ENCODE measurements around the gene MPDZ. TPM values are rescaled to one million over a fixed set of nuclear protein-coding genes. Genes with fewer than 3 reads are reported as not detected.

Gene MPDZ
- total RNA-seq, 1 experiment from 2014 or later: 15.3 TPM

DNA sequence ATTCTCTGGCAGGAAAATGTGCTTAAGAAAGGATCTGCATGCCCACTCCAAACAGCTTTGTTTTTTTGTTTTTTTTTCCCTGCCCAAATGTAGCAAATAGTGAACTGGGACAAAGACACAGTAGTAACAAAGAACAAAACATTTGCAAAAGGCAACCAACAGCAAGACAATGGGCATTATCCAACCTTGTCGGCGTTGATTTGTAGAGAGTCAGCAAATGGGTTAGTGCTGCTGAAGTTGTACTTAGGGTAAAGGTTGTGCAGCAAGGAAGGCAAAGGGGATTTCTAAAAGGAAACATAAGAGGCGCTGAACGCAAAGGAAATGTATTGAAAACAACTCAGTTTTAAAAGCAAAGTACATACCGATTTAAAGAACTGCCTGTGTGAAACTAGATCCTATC lies 136.2 kb downstream of the MPDZ start:
- POLR2A ChIA-PET (ENCODE audit: unreplicated experiment): no interaction called here
- BruUV-seq (replicated peaks): no TSS peak
- CTCF ChIA-PET: no interaction called here

GRCh38 chr9:13142776-13143175 lies 136.7 kb downstream of the MPDZ start:
- 0 out of 2 replicates have a peak, but pooled peaks cover 8% of the 10 kb centered on the region for H3F3A ChIP-seq (ENCODE audit: insufficient read depth, low read depth)
- H3K9me2 ChIP-seq (ENCODE audit: insufficient read depth): no peaks in the 10 kb centered on the region
- no peak overlapping the region for H3K27ac ChIP-seq
- no peak for TF ChIP-seq EZH2 (IDR thresholded peaks at IDR 0.05; ENCODE audit: low read depth)
- no peak for TF ChIP-seq CTCF (conservative IDR thresholded peaks at IDR 0.05)
- POLR2A ChIA-PET (ENCODE audit: unreplicated experiment): no interaction called here
- no TSS peak for BruUV-seq (replicated peaks)
- H3K79me2 ChIP-seq (ENCODE audit: low read depth): no peaks in the 10 kb centered on the region
- CTCF ChIA-PET: no interaction called here
- intact Hi-C loops (cut with micrococcal nuclease; ENCODE audit: unreplicated experiment): no loop called here
- no peaks in the 10 kb centered on the region for H3K36me3 ChIP-seq (ENCODE audit: low read depth)
- H3K27me3 ChIP-seq (ENCODE audit: insufficient read depth, low read depth): no peaks in the 10 kb centered on the region
- DNase-seq: no peak
- H3K4me1 ChIP-seq (replicated peaks; ENCODE audit: insufficient read depth): peaks cover 10% of the 10 kb centered on the region
- H3K4me3 ChIP-seq: no peak overlapping the region
- H3K4me2 ChIP-seq: no peak overlapping the region
- H2AFZ ChIP-seq: no peak overlapping the region
- H4K20me1 ChIP-seq (ENCODE audit: insufficient read depth): no peaks in the 10 kb centered on the region
- no peaks in the 10 kb centered on the region for H3K9me3 ChIP-seq (ENCODE audit: insufficient read depth, low read depth)

More for the DNA sequence above, 136.2 kb downstream of the MPDZ start:
- Histone ChIP-seq H3K27ac (no peak overlapping the region), H2AFZ (no peak overlapping the region), H3K4me3 (no peak overlapping the region), H3K4me1 (replicated peaks; ENCODE audit: insufficient read depth) (peaks cover 10% of the 10 kb centered on the region), H3F3A (ENCODE audit: insufficient read depth, low read depth) (0 out of 2 replicates have a peak, but pooled peaks cover 8% of the 10 kb centered on the region), H3K9me2 (ENCODE audit: insufficient read depth) (no peaks in the 10 kb centered on the region), H3K4me2 (no peak overlapping the region), H4K20me1 (ENCODE audit: insufficient read depth) (no peaks in the 10 kb centered on the region), H3K36me3 (ENCODE audit: low read depth) (no peaks in the 10 kb centered on the region), H3K79me2 (ENCODE audit: low read depth) (no peaks in the 10 kb centered on the region), H3K9me3 (ENCODE audit: insufficient read depth, low read depth) (no peaks in the 10 kb centered on the region), H3K27me3 (ENCODE audit: insufficient read depth, low read depth) (no peaks in the 10 kb centered on the region)
- TF ChIP-seq EZH2 (IDR thresholded peaks at IDR 0.05; ENCODE audit: low read depth) (no peak), CTCF (conservative IDR thresholded peaks at IDR 0.05) (no peak)
- DNase-seq: no peak
- intact Hi-C loops (cut with micrococcal nuclease; ENCODE audit: unreplicated experiment): no loop called here

DNA sequence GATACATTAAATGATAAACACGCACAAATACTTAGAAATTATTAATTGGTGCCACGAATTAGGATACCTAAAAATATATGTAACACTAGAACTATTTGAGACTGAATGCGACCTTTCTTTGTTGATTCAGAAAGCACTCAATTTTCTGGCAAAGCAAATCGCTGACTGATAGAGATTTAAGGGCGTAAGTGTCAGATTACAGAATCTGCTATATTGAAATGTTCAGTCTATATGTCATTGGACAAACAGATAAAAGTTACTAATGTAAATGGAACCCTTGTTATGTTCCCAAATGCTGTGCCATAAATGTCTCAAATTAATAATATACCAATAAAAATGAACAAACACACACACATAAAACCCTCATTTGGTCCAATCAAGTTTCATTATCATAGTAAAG lies 137.9 kb downstream of the MPDZ start:
- H3K27ac ChIP-seq: no peak overlapping the region
- H4K20me1 ChIP-seq (ENCODE audit: insufficient read depth): no peaks in the 10 kb centered on the region
- no peaks in the 10 kb centered on the region for H3K36me3 ChIP-seq (ENCODE audit: low read depth)
- no peaks in the 10 kb centered on the region for H3K27me3 ChIP-seq (ENCODE audit: insufficient read depth, low read depth)
- H3K79me2 ChIP-seq (ENCODE audit: low read depth): no peaks in the 10 kb centered on the region
- peaks cover 10% of the 10 kb centered on the region for H3K4me1 ChIP-seq (replicated peaks; ENCODE audit: insufficient read depth)
- H3F3A ChIP-seq (ENCODE audit: insufficient read depth, low read depth): 0 out of 2 replicates have a peak, but pooled peaks cover 8% of the 10 kb centered on the region
- ChIA-PET POLR2A (ENCODE audit: unreplicated experiment) (no interaction called here), CTCF (no interaction called here)
- no peak for DNase-seq
- no peak overlapping the region for H2AFZ ChIP-seq
- no peaks in the 10 kb centered on the region for H3K9me3 ChIP-seq (ENCODE audit: insufficient read depth, low read depth)
- H3K4me2 ChIP-seq: no peak overlapping the region
- intact Hi-C loops (cut with micrococcal nuclease; ENCODE audit: unreplicated experiment): no loop called here
- H3K4me3 ChIP-seq: no peak overlapping the region
- BruUV-seq (replicated peaks): no TSS peak
- TF ChIP-seq EZH2 (IDR thresholded peaks at IDR 0.05; ENCODE audit: low read depth): no peak
- TF ChIP-seq CTCF (conservative IDR thresholded peaks at IDR 0.05): no peak
- no peaks in the 10 kb centered on the region for H3K9me2 ChIP-seq (ENCODE audit: insufficient read depth)
